Activated CD4-positive, alpha-beta T cell treated with anti-CD3 and anti-CD28 coated beads for 36 hours (primary cell): ENCODE measurements around the gene FTSJ1. TPM values are rescaled to one million over a fixed set of nuclear protein-coding genes. Genes with fewer than 3 reads are reported as not detected.
A peak's percentile ranks its signal among the peaks of the same experiment; 100 is the strongest.

Experiments
- ATAC-seq: fragments of 200-7000 bp; cut with Tn5 transposase; one replicate; pipeline ENCODE4 v1.10.0; 2021; ENCODE audit warnings: mild to moderate bottlenecking, moderate library complexity
- CTCF ChIA-PET: fragments of 350-600 bp; sonication (Branson Sonifier 250); formaldehyde crosslinking; loops from one replicate; lab custom pipeline; 2021; ENCODE audit warnings: antibody characterized with exemption; lab: Charles Lee
- POLR2A ChIA-PET: fragments of 350-600 bp; sonication (Branson Sonifier 250); formaldehyde crosslinking; loops from one replicate; lab custom pipeline; 2021; ENCODE audit warnings: antibody characterized with exemption, inconsistent platforms; lab: Charles Lee
- DNase-seq: peaks from one replicate; pipeline ENCODE4 v3.0.0-alpha.2; 2020
- H3K27ac Mint-ChIP-seq: one replicate; pipeline ENCODE4 v1.8.0; 2021; ENCODE audit warnings: mixed read lengths
- H3K27me3 Mint-ChIP-seq: one replicate; pipeline ENCODE4 v1.8.0; 2021; ENCODE audit warnings: mixed read lengths
- H3K36me3 Mint-ChIP-seq: one replicate; pipeline ENCODE4 v1.8.0; 2021; ENCODE audit warnings: low read depth, mixed read lengths
- H3K4me1 Mint-ChIP-seq: one replicate; pipeline ENCODE4 v1.8.0; 2021; ENCODE audit warnings: mixed read lengths
- H3K4me3 Mint-ChIP-seq: one replicate; pipeline ENCODE4 v1.8.0; 2021; ENCODE audit warnings: mild to moderate bottlenecking, moderate library complexity, mixed read lengths
- H3K9me3 Mint-ChIP-seq: one replicate; pipeline ENCODE4 v1.8.0; 2021; ENCODE audit warnings: low read depth, mixed read lengths
- intact Hi-C, 2 experiments: fragments of 100-400 bp; cut with DNase I in 1 of 2; cut with micrococcal nuclease in 1 of 2; formaldehyde crosslinking; loops; one replicate each; pipeline versions ENCODE4 v1.14.2 to v1.15.1; 2022 to 2024; cut with DNase I, micrococcal nuclease
- total RNA-seq, 2 experiments: library from RNA; stranded (reverse); gene quantifications; one replicate each; pipeline ENCODE4 v1.2.3, GENCODE V29; 2021

The FTSJ1 gene
- total RNA-seq, 2 experiments from 2014 or later, result 73.0 to 93.7 TPM

- no peaks in the 10 kb centered on the region for H3K4me1 Mint-ChIP-seq
- CTCF ChIA-PET, result interaction anchor here (0.8 kb wide), 1 partner anchor 24 kb away, joined by 3 read pairs; no protein-coding TSS in a partner anchor
- ATAC-seq, result no peak
- no peaks in the 10 kb centered on the region for H3K36me3 Mint-ChIP-seq
- H3K27me3 Mint-ChIP-seq, result no peaks in the 10 kb centered on the region
- no peaks in the 10 kb centered on the region for H3K9me3 Mint-ChIP-seq
- intact Hi-C loops, result no loop called here
- no peak overlapping the region for H3K27ac Mint-ChIP-seq
- no peak for DNase-seq
- POLR2A ChIA-PET, result interaction anchor here (0.7 kb wide), 1 partner anchor 13 kb away, joined by 3 read pairs; no protein-coding TSS in a partner anchor
- H3K4me3 Mint-ChIP-seq, result no peak overlapping the region
Measured at GRCh38 chrX:48497871-48498270, 21.9 kb downstream of the FTSJ1 start.

- ATAC-seq (no peak), DNase-seq (no peak)
- no peak overlapping the region for H3K27ac Mint-ChIP-seq
- H3K9me3 Mint-ChIP-seq, result no peaks in the 10 kb centered on the region
- no peaks in the 10 kb centered on the region for H3K36me3 Mint-ChIP-seq
- intact Hi-C loops, result no loop called here
- CTCF ChIA-PET, result interaction anchor here (0.8 kb wide), 1 partner anchor 24 kb away, joined by 3 read pairs; no protein-coding TSS in a partner anchor
- no peak overlapping the region for H3K4me3 Mint-ChIP-seq
- H3K27me3 Mint-ChIP-seq, result no peaks in the 10 kb centered on the region
- POLR2A ChIA-PET, result no interaction called here
- no peaks in the 10 kb centered on the region for H3K4me1 Mint-ChIP-seq
Measured at GRCh38 chrX:48498374-48498809, 22.4 kb downstream of the FTSJ1 start.

GRCh38 chrX:48504261-48504660, 28.3 kb downstream of the FTSJ1 start:
- H3K4me1 Mint-ChIP-seq, result peaks cover under 1% of the 10 kb centered on the region
- H3K27me3 Mint-ChIP-seq, result no peaks in the 10 kb centered on the region
- no peak for ATAC-seq
- CTCF ChIA-PET, result no interaction called here
- H3K9me3 Mint-ChIP-seq, result no peaks in the 10 kb centered on the region
- no peak overlapping the region for H3K27ac Mint-ChIP-seq
- DNase-seq, result no peak
- no peak overlapping the region for H3K4me3 Mint-ChIP-seq
- H3K36me3 Mint-ChIP-seq, result no peaks in the 10 kb centered on the region
- POLR2A ChIA-PET, result interaction anchor here (0.7 kb wide), 1 partner anchor 29 kb away, joined by 3 read pairs; no protein-coding TSS in a partner anchor
- intact Hi-C loops, result no loop called here

GRCh38 chrX:48505481-48505880, 29.5 kb downstream of the FTSJ1 start:
- Mint-ChIP-seq H3K27me3 (no peaks in the 10 kb centered on the region), H3K4me1 (peaks cover 9% of the 10 kb centered on the region), H3K27ac (no peak overlapping the region), H3K36me3 (no peaks in the 10 kb centered on the region), H3K9me3 (no peaks in the 10 kb centered on the region), H3K4me3 (no peak overlapping the region)
- no peak for ATAC-seq
- DNase-seq, result no peak
- ChIA-PET POLR2A (no interaction called here), CTCF (no interaction called here)
- intact Hi-C loops, result loop anchor here in 1 of 2 experiments (5.0 kb wide), 2 partner anchors 38 to 423 kb away; no protein-coding TSS in a partner anchor

- no peak overlapping the region for H3K27ac Mint-ChIP-seq
- CTCF ChIA-PET, result interaction anchor here (0.8 kb wide), 1 partner anchor 14 kb away, joined by 3 read pairs; the partner anchor contains the start of gene EBP
Measured at GRCh38 chrX:48507246-48507645, 31.2 kb downstream of the FTSJ1 start.

GRCh38 chrX:48508400-48509244, 32.6 kb downstream of the FTSJ1 start, which contains the start of gene PORCN:
TSS of gene PORCN (plus strand) at chrX:48508992. CDS start at chrX:48509821, 829 bp downstream.
- CTCF ChIA-PET, result no interaction called here
- POLR2A ChIA-PET, result no interaction called here
- DNase-seq (peak; percentile 87), ATAC-seq (peak; percentile 92)
- peak within 1 kb of the TSS; percentile 85 for H3K4me3 Mint-ChIP-seq
- H3K27me3 Mint-ChIP-seq, result no peaks in the 10 kb centered on the region
- peak within 1 kb of the TSS; percentile 83 for H3K27ac Mint-ChIP-seq
- no peaks in the 10 kb centered on the region for H3K9me3 Mint-ChIP-seq
- no peaks in the 10 kb centered on the region for H3K36me3 Mint-ChIP-seq
- H3K4me1 Mint-ChIP-seq, result peaks cover 13% of the 10 kb centered on the region
- intact Hi-C loops, result loop anchor here (1.0 to 5.0 kb wide), 7 partner anchors 13 to 426 kb away; partner anchors contain the start of genes EBP (in 2 of the 2), FTSJ1 (in 2 of the 2), RBM3 (in 1 of the 2) and TBC1D25 (in 1 of the 2)

More at GRCh38 chrX:48507246-48507645, 31.2 kb downstream of the FTSJ1 start:
- no peak overlapping the region for H3K4me3 Mint-ChIP-seq
- DNase-seq (no peak), ATAC-seq (no peak)
- intact Hi-C loops, result loop anchor here in 1 of 2 experiments (5.0 kb wide), 2 partner anchors 40 to 425 kb away; no protein-coding TSS in a partner anchor
- no peaks in the 10 kb centered on the region for H3K27me3 Mint-ChIP-seq
- POLR2A ChIA-PET, result no interaction called here
- H3K36me3 Mint-ChIP-seq, result no peaks in the 10 kb centered on the region
- H3K4me1 Mint-ChIP-seq, result peaks cover 13% of the 10 kb centered on the region
- H3K9me3 Mint-ChIP-seq, result no peaks in the 10 kb centered on the region

GRCh38 chrX:48509245-48509590, 33.2 kb downstream of the FTSJ1 start:
- Mint-ChIP-seq H3K36me3 (no peaks in the 10 kb centered on the region), H3K4me3 (peak overlapping the region; percentile 85), H3K4me1 (peaks cover 13% of the 10 kb centered on the region), H3K9me3 (no peaks in the 10 kb centered on the region), H3K27me3 (no peaks in the 10 kb centered on the region), H3K27ac (peak overlapping the region; percentile 83)
- ChIA-PET POLR2A (no interaction called here), CTCF (no interaction called here)
- intact Hi-C loops, result loop anchor here (2.0 to 5.0 kb wide), 4 partner anchors 32 to 427 kb away; partner anchors contain the start of genes FTSJ1 (in 1 of the 2) and RBM3 (in 1 of the 2)
- DNase-seq (peak; percentile 21), ATAC-seq (peak; percentile 31)

GRCh38 chrX:48509619-48510018, 33.6 kb downstream of the FTSJ1 start:
- intact Hi-C loops, result loop anchor here (2.0 to 5.0 kb wide), 4 partner anchors 33 to 427 kb away; partner anchors contain the start of genes FTSJ1 (in 1 of the 2) and RBM3 (in 1 of the 2)
- H3K27ac Mint-ChIP-seq, result peak overlapping the region; percentile 19
- ChIA-PET POLR2A (no interaction called here), CTCF (no interaction called here)
- H3K4me1 Mint-ChIP-seq, result peaks cover 13% of the 10 kb centered on the region
- H3K4me3 Mint-ChIP-seq, result peak overlapping the region; percentile 85
- no peaks in the 10 kb centered on the region for H3K27me3 Mint-ChIP-seq
- ATAC-seq (no peak), DNase-seq (no peak)
- no peaks in the 10 kb centered on the region for H3K9me3 Mint-ChIP-seq
- H3K36me3 Mint-ChIP-seq, result no peaks in the 10 kb centered on the region

GRCh38 chrX:48511560-48511959, 35.6 kb downstream of the FTSJ1 start:
- intact Hi-C loops, result no loop called here
- ChIA-PET POLR2A (no interaction called here), CTCF (no interaction called here)
- Mint-ChIP-seq H3K4me1 (peaks cover 13% of the 10 kb centered on the region), H3K4me3 (no peak overlapping the region), H3K36me3 (no peaks in the 10 kb centered on the region), H3K9me3 (no peaks in the 10 kb centered on the region), H3K27me3 (no peaks in the 10 kb centered on the region), H3K27ac (no peak overlapping the region)
- no peak for DNase-seq
- ATAC-seq, result no peak

- Mint-ChIP-seq H3K36me3 (no peaks in the 10 kb centered on the region), H3K4me1 (peaks cover 13% of the 10 kb centered on the region), H3K9me3 (no peaks in the 10 kb centered on the region), H3K4me3 (no peak overlapping the region), H3K27ac (no peak overlapping the region), H3K27me3 (no peaks in the 10 kb centered on the region)
- intact Hi-C loops, result no loop called here
- POLR2A ChIA-PET, result no interaction called here
- no peak for DNase-seq
- no peak for ATAC-seq
- CTCF ChIA-PET, result no interaction called here
Measured at GRCh38 chrX:48512371-48512935, 36.5 kb downstream of the FTSJ1 start.

- intact Hi-C loops, result no loop called here
- no peak overlapping the region for H3K4me3 Mint-ChIP-seq
- no peak overlapping the region for H3K27ac Mint-ChIP-seq
- no peaks in the 10 kb centered on the region for H3K27me3 Mint-ChIP-seq
- no peak for ATAC-seq
- DNase-seq, result no peak
- peaks cover 13% of the 10 kb centered on the region for H3K4me1 Mint-ChIP-seq
- no peaks in the 10 kb centered on the region for H3K9me3 Mint-ChIP-seq
- H3K36me3 Mint-ChIP-seq, result no peaks in the 10 kb centered on the region
- ChIA-PET POLR2A (no interaction called here), CTCF (interaction anchor here (0.6 kb wide), 1 partner anchor 283 kb away, joined by 3 read pairs; no protein-coding TSS in a partner anchor)
Measured at GRCh38 chrX:48513670-48514069, 37.7 kb downstream of the FTSJ1 start.
